ENCODE results near the gene ATP2A2. TPM values are rescaled to one million over a fixed set of nuclear protein-coding genes. Genes with fewer than 3 reads are reported as not detected.
A peak's percentile ranks its signal among the peaks of the same experiment; 100 is the strongest.
"Not testable (repeated sequence)": the region's sequence is repeated elsewhere in the genome, so short reads cannot be mapped to it uniquely, and the experiment has no call there.

ATP2A2 gene
- polyA plus RNA-seq, 1 donor (not counting 4 experiments of a cell fraction or from before 2014, with no cell fraction given): 127 TPM

- dilution Hi-C loops (cut with MboI; ENCODE audit: extremely low pct_ligation_motif_present, low sequenced_read_pairs): no loop called here
- Histone ChIP-seq H4K20me1 (ENCODE audit: control insufficient read depth, extremely low read depth, insufficient read depth, low read length) (no peaks in the 10 kb centered on the region), H3K4me2 (ENCODE audit: control insufficient read depth, extremely low read depth, insufficient read depth, low read depth, low read length) (no peak overlapping the region), H3K36me3 (ENCODE audit: control insufficient read depth in 2 of 2, extremely low read depth in 1 of 2, insufficient read depth in 2 of 2, low read length in 2 of 2) (peaks cover 6% of the 10 kb centered on the region in 2 experiments), H3K27me3 (ENCODE audit: control insufficient read depth, extremely low read depth, insufficient read depth, low read length) (no peaks in the 10 kb centered on the region), H3K9me3 (ENCODE audit: control insufficient read depth, low read depth, low read length) (no peaks in the 10 kb centered on the region), H3K9ac (ENCODE audit: control insufficient read depth, extremely low read depth, insufficient read depth, low read length) (no peak overlapping the region), H3K27ac (ENCODE audit: control insufficient read depth, insufficient read depth, low read length) (no peak overlapping the region), H3K79me2 (ENCODE audit: control insufficient read depth, insufficient read depth, low read length) (no peaks in the 10 kb centered on the region), H2AFZ (ENCODE audit: control insufficient read depth, low read length) (no peak overlapping the region), H3K9me1 (ENCODE audit: control insufficient read depth, extremely low read depth, insufficient read depth, low read length) (no peaks in the 10 kb centered on the region), H3K4me3 (ENCODE audit: control insufficient read depth in 2 of 3, extremely low read depth in 1 of 3, insufficient read depth in 2 of 3, low read depth in 1 of 3, low read length in 3 of 3) (no peak overlapping the region), H3K4me1 (ENCODE audit: control insufficient read depth, extremely low read depth, insufficient read depth, low read length) (no peaks in the 10 kb centered on the region)
- FAIRE-seq (no peak), DNase-seq (ENCODE audit: low read depth, low spot score) (no peak)
- peak; percentile 41 to 73 (median 49) for TF ChIP-seq CTCF (optimal IDR thresholded peaks at IDR 0.05 in 1 of 3, IDR thresholded peaks at IDR 0.05 in 1 of 3, conservative IDR thresholded peaks at IDR 0.05 in 1 of 3; ENCODE audit: extremely low read depth in 1 of 3, insufficient read depth in 2 of 3, low read length in 3 of 3)
- no peak for TF ChIP-seq EZH2 (IDR thresholded peaks at IDR 0.05; ENCODE audit: low read length)
Measured at GRCh38 chr12:110355073-110355472, 74.0 kb downstream of the ATP2A2 start.

- dilution Hi-C loops (cut with MboI; ENCODE audit: extremely low pct_ligation_motif_present, low sequenced_read_pairs); H3K36me3 ChIP-seq (ENCODE audit: control insufficient read depth in 2 of 2, extremely low read depth in 1 of 2, insufficient read depth in 2 of 2, low read length in 2 of 2); H3K27ac ChIP-seq (ENCODE audit: control insufficient read depth, insufficient read depth, low read length); H2AFZ ChIP-seq (ENCODE audit: control insufficient read depth, low read length); H3K9me3 ChIP-seq (ENCODE audit: control insufficient read depth, low read depth, low read length); H3K4me3 ChIP-seq (ENCODE audit: control insufficient read depth in 2 of 3, extremely low read depth in 1 of 3, insufficient read depth in 2 of 3, low read depth in 1 of 3, low read length in 3 of 3); FAIRE-seq; H4K20me1 ChIP-seq (ENCODE audit: control insufficient read depth, extremely low read depth, insufficient read depth, low read length); H3K27me3 ChIP-seq (ENCODE audit: control insufficient read depth, extremely low read depth, insufficient read depth, low read length); DNase-seq (ENCODE audit: low read depth, low spot score); H3K79me2 ChIP-seq (ENCODE audit: control insufficient read depth, insufficient read depth, low read length); H3K9me1 ChIP-seq (ENCODE audit: control insufficient read depth, extremely low read depth, insufficient read depth, low read length); H3K4me1 ChIP-seq (ENCODE audit: control insufficient read depth, extremely low read depth, insufficient read depth, low read length); H3K9ac ChIP-seq (ENCODE audit: control insufficient read depth, extremely low read depth, insufficient read depth, low read length); H3K4me2 ChIP-seq (ENCODE audit: control insufficient read depth, extremely low read depth, insufficient read depth, low read depth, low read length): not testable (repeated sequence)
- TF ChIP-seq CTCF (optimal IDR thresholded peaks at IDR 0.05 in 1 of 3, IDR thresholded peaks at IDR 0.05 in 1 of 3, conservative IDR thresholded peaks at IDR 0.05 in 1 of 3; ENCODE audit: extremely low read depth in 1 of 3, insufficient read depth in 2 of 3, low read length in 3 of 3): peak in 1 of 3 experiments; percentile 22
Measured at GRCh38 chr12:110358384-110359097, 77.5 kb downstream of the ATP2A2 start.
